ENCODE data around the gene SYNGAP1. TPM values are rescaled to one million over a fixed set of nuclear protein-coding genes. Genes with fewer than 3 reads are reported as not detected.
A peak's percentile ranks its signal among the peaks of the same experiment; 100 is the strongest.

SYNGAP1 gene
- total RNA-seq, 1 experiment from 2014 or later = 18.3 TPM

DNA sequence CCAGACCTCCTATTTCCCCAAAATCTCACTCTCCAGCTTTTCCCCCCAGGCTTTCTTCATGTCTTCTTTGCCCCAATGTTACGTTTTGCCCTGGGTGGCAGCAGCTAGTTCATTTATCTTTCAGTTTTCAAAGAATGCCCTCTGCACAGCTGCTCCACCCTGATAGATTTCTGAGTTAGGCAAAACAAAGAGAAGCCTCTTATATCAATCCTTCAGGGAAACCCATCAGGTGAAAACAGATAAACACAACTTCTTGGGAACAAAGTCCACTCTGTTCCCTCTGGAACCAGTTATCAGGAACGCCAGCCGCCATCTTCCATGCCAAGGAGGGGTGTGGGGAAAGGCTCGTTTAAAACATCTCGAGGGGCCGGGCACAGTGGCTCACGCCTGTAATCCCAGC lies 68.5 kb downstream of the SYNGAP1 start:
- H3K27ac Mint-ChIP-seq (ENCODE audit: unreplicated experiment) = no peak overlapping the region
- H3K9me3 ChIP-seq = no peaks in the 10 kb centered on the region
- H3K4me3 ChIP-seq (ENCODE audit: low read depth, low read length) = no peak overlapping the region
- no TSS peak for BruUV-seq (replicated peaks)
- no peaks in the 10 kb centered on the region for H3K27me3 Mint-ChIP-seq (ENCODE audit: insufficient read depth, unreplicated experiment)
- H3K4me1 ChIP-seq = peaks cover 8% of the 10 kb centered on the region
- no peak overlapping the region for H3K4me3 Mint-ChIP-seq (ENCODE audit: unreplicated experiment)
- peaks cover 17% of the 10 kb centered on the region for H3K4me1 Mint-ChIP-seq (ENCODE audit: low read depth, unreplicated experiment)
- POLR2A ChIA-PET = no interaction called here
- no peak for DNase-seq
- H3K27me3 ChIP-seq (replicated peaks; ENCODE audit: control insufficient read depth, insufficient read depth, low read length) = no peaks in the 10 kb centered on the region
- TF ChIP-seq, protein P1, sequence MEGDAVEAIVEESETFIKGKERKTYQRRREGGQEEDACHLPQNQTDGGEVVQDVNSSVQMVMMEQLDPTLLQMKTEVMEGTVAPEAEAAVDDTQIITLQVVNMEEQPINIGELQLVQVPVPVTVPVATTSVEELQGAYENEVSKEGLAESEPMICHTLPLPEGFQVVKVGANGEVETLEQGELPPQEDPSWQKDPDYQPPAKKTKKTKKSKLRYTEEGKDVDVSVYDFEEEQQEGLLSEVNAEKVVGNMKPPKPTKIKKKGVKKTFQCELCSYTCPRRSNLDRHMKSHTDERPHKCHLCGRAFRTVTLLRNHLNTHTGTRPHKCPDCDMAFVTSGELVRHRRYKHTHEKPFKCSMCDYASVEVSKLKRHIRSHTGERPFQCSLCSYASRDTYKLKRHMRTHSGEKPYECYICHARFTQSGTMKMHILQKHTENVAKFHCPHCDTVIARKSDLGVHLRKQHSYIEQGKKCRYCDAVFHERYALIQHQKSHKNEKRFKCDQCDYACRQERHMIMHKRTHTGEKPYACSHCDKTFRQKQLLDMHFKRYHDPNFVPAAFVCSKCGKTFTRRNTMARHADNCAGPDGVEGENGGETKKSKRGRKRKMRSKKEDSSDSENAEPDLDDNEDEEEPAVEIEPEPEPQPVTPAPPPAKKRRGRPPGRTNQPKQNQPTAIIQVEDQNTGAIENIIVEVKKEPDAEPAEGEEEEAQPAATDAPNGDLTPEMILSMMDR (IDR thresholded peaks at IDR 0.05; ENCODE audit: insufficient read depth in 1 of 2, low read depth in 1 of 2, low read length in 1 of 2, severe bottlenecking in 1 of 2, unreplicated experiment in 1 of 2) = no peak
- H3K36me3 Mint-ChIP-seq (ENCODE audit: insufficient read depth, unreplicated experiment) = peaks cover 6% of the 10 kb centered on the region
- CTCF ChIA-PET = no interaction called here
- intact Hi-C loops (cut with micrococcal nuclease; ENCODE audit: unreplicated experiment) = no loop called here
- no peaks in the 10 kb centered on the region for H3K9me3 Mint-ChIP-seq (ENCODE audit: unreplicated experiment)
- no peaks in the 10 kb centered on the region for H3K36me3 ChIP-seq (ENCODE audit: control insufficient read depth, insufficient read depth, low read length)

GRCh38 chr6:33490198-33490597 lies 70.3 kb downstream of the SYNGAP1 start:
- no peak overlapping the region for H3K4me3 Mint-ChIP-seq (ENCODE audit: unreplicated experiment)
- Histone ChIP-seq H3K4me1 (peaks cover 8% of the 10 kb centered on the region), H3K4me3 (ENCODE audit: low read depth, low read length) (no peak overlapping the region), H3K27me3 (replicated peaks; ENCODE audit: control insufficient read depth, insufficient read depth, low read length) (no peaks in the 10 kb centered on the region), H3K36me3 (ENCODE audit: control insufficient read depth, insufficient read depth, low read length) (no peaks in the 10 kb centered on the region), H3K9me3 (no peaks in the 10 kb centered on the region)
- ChIA-PET CTCF (interaction anchor here (0.5 to 1.1 kb wide), 13 partner anchors 13 to 176 kb away, joined by 3 to 7 read pairs (median 3); partner anchors contain the start of genes BAK1 and ZBTB9), POLR2A (interaction anchor here (0.6 to 1.2 kb wide), 2 partner anchors 29 to 36 kb away, joined by 3 read pairs; partner anchors contain the start of gene ZBTB9)
- DNase-seq = peak; percentile 48 to 53
- intact Hi-C loops (cut with micrococcal nuclease; ENCODE audit: unreplicated experiment) = loop anchor here (1.0 kb wide), 1 partner anchor 81 kb away; no protein-coding TSS in a partner anchor
- TF ChIP-seq, protein P1 (IDR thresholded peaks at IDR 0.05; ENCODE audit: insufficient read depth in 1 of 2, low read depth in 1 of 2, low read length in 1 of 2, severe bottlenecking in 1 of 2, unreplicated experiment in 1 of 2) = peak in 1 of 2 experiments; percentile 26
- H3K9me3 Mint-ChIP-seq (ENCODE audit: unreplicated experiment) = no peaks in the 10 kb centered on the region
- peaks cover 6% of the 10 kb centered on the region for H3K36me3 Mint-ChIP-seq (ENCODE audit: insufficient read depth, unreplicated experiment)
- peaks cover 17% of the 10 kb centered on the region for H3K4me1 Mint-ChIP-seq (ENCODE audit: low read depth, unreplicated experiment)
- H3K27me3 Mint-ChIP-seq (ENCODE audit: insufficient read depth, unreplicated experiment) = no peaks in the 10 kb centered on the region
- no TSS peak for BruUV-seq (replicated peaks)
- no peak overlapping the region for H3K27ac Mint-ChIP-seq (ENCODE audit: unreplicated experiment)

GRCh38 chr6:33490621-33491020 lies 70.8 kb downstream of the SYNGAP1 start:
- no peak overlapping the region for H3K4me3 Mint-ChIP-seq (ENCODE audit: unreplicated experiment)
- TF ChIP-seq, protein P1 (IDR thresholded peaks at IDR 0.05; ENCODE audit: insufficient read depth in 1 of 2, low read depth in 1 of 2, low read length in 1 of 2, severe bottlenecking in 1 of 2, unreplicated experiment in 1 of 2) = no peak
- intact Hi-C loops (cut with micrococcal nuclease; ENCODE audit: unreplicated experiment) = loop anchor here (1.0 kb wide), 1 partner anchor 81 kb away; no protein-coding TSS in a partner anchor
- peaks cover 17% of the 10 kb centered on the region for H3K4me1 Mint-ChIP-seq (ENCODE audit: low read depth, unreplicated experiment)
- H3K4me1 ChIP-seq = peaks cover 8% of the 10 kb centered on the region
- H3K27ac Mint-ChIP-seq (ENCODE audit: unreplicated experiment) = no peak overlapping the region
- BruUV-seq (replicated peaks) = no TSS peak
- POLR2A ChIA-PET = interaction anchor here (0.6 to 1.2 kb wide), 2 partner anchors 29 to 37 kb away, joined by 3 read pairs; partner anchors contain the start of gene ZBTB9
- H3K9me3 Mint-ChIP-seq (ENCODE audit: unreplicated experiment) = no peaks in the 10 kb centered on the region
- no peaks in the 10 kb centered on the region for H3K36me3 ChIP-seq (ENCODE audit: control insufficient read depth, insufficient read depth, low read length)
- no peaks in the 10 kb centered on the region for H3K27me3 ChIP-seq (replicated peaks; ENCODE audit: control insufficient read depth, insufficient read depth, low read length)
- H3K4me3 ChIP-seq (ENCODE audit: low read depth, low read length) = no peak overlapping the region
- no peaks in the 10 kb centered on the region for H3K27me3 Mint-ChIP-seq (ENCODE audit: insufficient read depth, unreplicated experiment)
- H3K9me3 ChIP-seq = no peaks in the 10 kb centered on the region
- no peak for DNase-seq
- CTCF ChIA-PET = interaction anchor here (0.5 to 1.1 kb wide), 12 partner anchors 14 to 152 kb away, joined by 3 to 7 read pairs (median 3); partner anchors contain the start of genes BAK1 and ZBTB9
- peaks cover 6% of the 10 kb centered on the region for H3K36me3 Mint-ChIP-seq (ENCODE audit: insufficient read depth, unreplicated experiment)
